ENCODE measurements around the gene PARP2. TPM values are rescaled to one million over a fixed set of nuclear protein-coding genes. Genes with fewer than 3 reads are reported as not detected.

Gene PARP2
- total and polyA plus RNA-seq, 2 donors (not counting 1 experiment from before 2014, with no cell fraction given) = 17.0 to 22.4 TPM

- CTCF ChIA-PET = interaction anchor here (5.5 kb wide), 1 partner anchor 18 kb away, joined by 88 read pairs; no protein-coding TSS in a partner anchor
- Histone ChIP-seq H3K36me3 (replicated peaks in 1 of 2; ENCODE audit: control extremely low read depth in 1 of 2, control insufficient read depth in 1 of 2, extremely low read depth in 1 of 2, insufficient read depth in 2 of 2, low read length in 1 of 2) (peaks cover 1 to 9% of the 10 kb centered on the region in 2 experiments), H3K4me3 (ENCODE audit: control extremely low read depth in 1 of 5, extremely low read depth in 1 of 5, insufficient read depth in 1 of 5, low read depth in 2 of 5, low read length in 4 of 5) (no peak overlapping the region), H3K9ac (ENCODE audit: low read length) (no peak overlapping the region), H3K9me3 (ENCODE audit: control extremely low read depth in 1 of 3, control insufficient read depth in 2 of 3, insufficient read depth in 1 of 3, low read length in 2 of 3) (peaks cover 0 to 3% (median 2%) of the 10 kb centered on the region in 3 donors), H3K4me2 (replicated peaks; ENCODE audit: low read depth, low read length, poor library complexity, severe bottlenecking) (no peak overlapping the region), H2AFZ (ENCODE audit: insufficient read depth, low read depth, low read length, poor library complexity, severe bottlenecking) (no peak overlapping the region), H3K4me1 (ENCODE audit: control insufficient read depth in 2 of 2, insufficient read depth in 2 of 2, low read length in 2 of 2) (peaks cover 6 to 10% of the 10 kb centered on the region in 2 donors), H3K27me3 (replicated peaks in 1 of 4; ENCODE audit: control extremely low read depth in 1 of 4, control insufficient read depth in 3 of 4, insufficient read depth in 4 of 4, low read length in 3 of 4) (no peaks in the 10 kb centered on the region), H4K20me1 (ENCODE audit: control insufficient read depth, insufficient read depth, low read length, poor library complexity, severe bottlenecking) (no peaks in the 10 kb centered on the region), H3K27ac (ENCODE audit: low read length in 2 of 2) (no peak overlapping the region), H3K79me2 (ENCODE audit: control insufficient read depth, insufficient read depth, low read length) (peaks cover 7% of the 10 kb centered on the region)
- Mint-ChIP-seq H3K27ac (peak overlapping the region; percentile 11), H3K4me3 (no peak overlapping the region), H3K4me1 (peaks cover 15% of the 10 kb centered on the region), H3K9me3 (ENCODE audit: insufficient read depth) (no peaks in the 10 kb centered on the region), H3K27me3 (no peaks in the 10 kb centered on the region)
- TF ChIP-seq CTCF (IDR thresholded peaks at IDR 0.05) = no peak
- intact Hi-C loops (cut with micrococcal nuclease) = no loop called here
- DNase-seq = no peak
- WGBS (ENCODE audit: insufficient coverage) = no CpG with 5 or more reads among the region's 1 CpG
- no peak for ATAC-seq (ENCODE audit: low read depth)
- POLR2A ChIA-PET = no interaction called here
Measured at GRCh38 chr14:20345366-20345765, 1.9 kb downstream of the PARP2 start.

- intact Hi-C loops (cut with micrococcal nuclease) = no loop called here
- Histone ChIP-seq H4K20me1 (ENCODE audit: control insufficient read depth, insufficient read depth, low read length, poor library complexity, severe bottlenecking) (no peaks in the 10 kb centered on the region), H3K9ac (ENCODE audit: low read length) (no peak overlapping the region), H3K36me3 (replicated peaks in 1 of 2; ENCODE audit: control extremely low read depth in 1 of 2, control insufficient read depth in 1 of 2, extremely low read depth in 1 of 2, insufficient read depth in 2 of 2, low read length in 1 of 2) (peaks cover 1 to 10% of the 10 kb centered on the region in 2 experiments), H3K79me2 (ENCODE audit: control insufficient read depth, insufficient read depth, low read length) (peaks cover 7% of the 10 kb centered on the region), H3K4me2 (replicated peaks; ENCODE audit: low read depth, low read length, poor library complexity, severe bottlenecking) (no peak overlapping the region), H2AFZ (ENCODE audit: insufficient read depth, low read depth, low read length, poor library complexity, severe bottlenecking) (no peak overlapping the region), H3K4me1 (ENCODE audit: control insufficient read depth in 2 of 2, insufficient read depth in 2 of 2, low read length in 2 of 2) (peaks cover 6 to 10% of the 10 kb centered on the region in 2 donors), H3K27ac (ENCODE audit: low read length in 2 of 2) (no peak overlapping the region), H3K9me3 (ENCODE audit: control extremely low read depth in 1 of 3, control insufficient read depth in 2 of 3, insufficient read depth in 1 of 3, low read length in 2 of 3) (peaks cover 0 to 3% (median 2%) of the 10 kb centered on the region in 3 donors), H3K27me3 (replicated peaks in 1 of 4; ENCODE audit: control extremely low read depth in 1 of 4, control insufficient read depth in 3 of 4, insufficient read depth in 4 of 4, low read length in 3 of 4) (no peaks in the 10 kb centered on the region), H3K4me3 (ENCODE audit: control extremely low read depth in 1 of 5, extremely low read depth in 1 of 5, insufficient read depth in 1 of 5, low read depth in 2 of 5, low read length in 4 of 5) (no peak overlapping the region)
- Mint-ChIP-seq H3K27ac (no peak overlapping the region), H3K9me3 (ENCODE audit: insufficient read depth) (no peaks in the 10 kb centered on the region), H3K4me1 (peaks cover 15% of the 10 kb centered on the region), H3K4me3 (no peak overlapping the region), H3K27me3 (no peaks in the 10 kb centered on the region)
- no CpG with 5 or more reads among the region's 1 CpG for WGBS (ENCODE audit: insufficient coverage)
- ChIA-PET POLR2A (no interaction called here), CTCF (no interaction called here)
- TF ChIP-seq EZH2 (IDR thresholded peaks at IDR 0.05; ENCODE audit: borderline replicate concordance, insufficient read depth, low read depth, low read length, poor library complexity, severe bottlenecking) (no peak), CTCF (IDR thresholded peaks at IDR 0.05) (no peak)
- no peak for ATAC-seq (ENCODE audit: low read depth)
- no peak for DNase-seq
Measured at GRCh38 chr14:20346713-20347112, 3.3 kb downstream of the PARP2 start.

Measured in B cell (primary cell).